ENCODE results near the gene CRLF1.

The CRLF1 gene

GRCh38 chr19:18636183-18636968 lies 29.8 kb upstream of the CRLF1 start:
- DNase-seq: peak; percentile 96

GRCh38 chr19:18635831-18636182 lies 29.2 kb upstream of the CRLF1 start:
- DNase-seq: no peak

- DNase-seq: peak; percentile 2
These were observed 28.2 kb upstream of the CRLF1 start for GRCh38 chr19:18634612-18635297.

GRCh38 chr19:18633321-18633720 lies 26.7 kb upstream of the CRLF1 start:
- no peak for DNase-seq

- DNase-seq: no peak
These were observed 22.8 kb upstream of the CRLF1 start for GRCh38 chr19:18629166-18630088.

DNA sequence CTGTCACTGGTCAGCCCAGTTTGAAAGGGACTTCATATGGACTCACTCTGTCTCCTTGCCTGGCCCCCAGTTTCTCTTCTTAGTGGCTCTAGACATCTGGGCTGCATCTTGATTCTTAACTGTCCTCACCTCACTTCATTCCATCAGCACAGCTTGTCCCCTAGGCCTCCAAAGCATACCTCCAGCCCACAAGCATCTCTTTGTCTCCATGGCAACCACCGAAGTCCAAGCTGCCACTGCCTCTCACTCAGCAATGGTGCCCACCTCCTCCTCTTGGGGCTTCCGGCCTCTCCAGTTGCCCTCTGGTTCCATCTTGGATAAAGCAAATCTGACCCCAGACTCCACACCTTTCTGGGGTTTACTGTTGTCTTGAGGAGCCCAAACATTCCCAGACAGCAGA lies 20.3 kb upstream of the CRLF1 start:
- no peak for DNase-seq

DNA sequence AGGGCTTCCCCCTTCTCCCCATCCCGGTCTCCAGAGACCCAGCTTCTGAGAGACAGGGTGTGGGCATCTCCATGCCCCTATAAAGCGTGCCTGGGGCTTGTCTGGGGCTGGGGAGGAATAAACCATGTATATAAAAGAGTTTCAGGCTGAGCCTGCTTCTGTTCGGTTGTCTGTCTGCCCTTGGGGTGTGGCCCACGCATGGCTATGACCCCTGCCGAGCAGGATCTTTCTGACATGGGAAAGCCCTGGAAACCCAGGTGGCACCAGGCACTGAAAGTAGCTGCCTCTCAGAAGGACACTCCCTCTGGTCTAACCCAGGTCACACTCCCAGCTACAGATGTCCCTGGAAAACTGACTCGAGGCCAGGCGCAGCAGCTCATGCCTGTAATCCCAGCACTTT lies 14.3 kb upstream of the CRLF1 start:
- no peak for DNase-seq

GRCh38 chr19:18620311-18620710 lies 13.7 kb upstream of the CRLF1 start:
- DNase-seq: no peak

GRCh38 chr19:18618236-18618635 lies 11.6 kb upstream of the CRLF1 start:
- DNase-seq: no peak

DNA sequence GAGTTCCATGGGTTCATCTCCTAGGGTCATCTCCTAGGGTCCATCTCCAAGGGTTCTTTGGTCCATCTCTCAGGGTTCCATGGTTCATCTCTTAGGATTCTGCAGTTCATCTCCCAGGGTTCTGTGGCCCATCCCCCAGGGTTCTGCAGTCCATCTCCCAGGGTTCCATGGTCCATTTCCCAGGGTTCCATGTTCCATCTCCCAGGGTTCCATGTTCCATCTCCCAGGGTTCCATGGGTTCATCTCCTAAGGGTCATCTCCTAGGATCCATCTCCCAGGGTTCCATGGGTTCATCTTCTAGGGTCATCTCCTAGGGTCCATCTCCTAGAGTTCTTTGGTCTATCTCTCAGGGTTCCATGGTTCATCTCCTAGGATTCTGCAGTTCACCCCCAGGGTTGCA lies 11.0 kb upstream of the CRLF1 start:
- DNase-seq: no peak

DNA sequence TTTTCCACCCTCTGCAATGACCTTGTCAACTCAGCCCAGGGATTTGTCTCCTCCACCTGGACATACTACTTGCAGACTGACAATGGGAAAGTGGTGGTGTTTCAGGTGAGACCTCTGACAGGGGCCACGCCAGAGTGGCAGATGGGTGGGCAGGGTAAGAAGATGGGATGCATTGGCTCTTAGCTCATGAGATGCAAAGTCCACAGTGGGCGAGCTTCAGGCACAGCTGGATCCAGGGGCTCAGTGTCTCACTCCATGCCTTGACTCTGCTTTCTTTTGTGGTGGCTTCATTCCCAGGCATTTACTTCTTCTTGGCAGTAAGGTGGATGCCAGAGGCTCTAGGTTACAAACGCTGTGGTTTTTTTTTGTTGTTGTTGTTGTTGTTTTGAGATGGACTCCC lies 9.4 kb upstream of the CRLF1 start:
- no peak for DNase-seq

GRCh38 chr19:18613589-18614234 lies 7.1 kb upstream of the CRLF1 start:
- DNase-seq: no peak

GRCh38 chr19:18612772-18613588 lies 6.4 kb upstream of the CRLF1 start, which contains the start of gene TMEM59L:
TSS of gene TMEM59L (plus strand) at chr19:18612870. CDS start at chr19:18612959, 89 bp downstream.
- DNase-seq: peak; percentile 27

DNA sequence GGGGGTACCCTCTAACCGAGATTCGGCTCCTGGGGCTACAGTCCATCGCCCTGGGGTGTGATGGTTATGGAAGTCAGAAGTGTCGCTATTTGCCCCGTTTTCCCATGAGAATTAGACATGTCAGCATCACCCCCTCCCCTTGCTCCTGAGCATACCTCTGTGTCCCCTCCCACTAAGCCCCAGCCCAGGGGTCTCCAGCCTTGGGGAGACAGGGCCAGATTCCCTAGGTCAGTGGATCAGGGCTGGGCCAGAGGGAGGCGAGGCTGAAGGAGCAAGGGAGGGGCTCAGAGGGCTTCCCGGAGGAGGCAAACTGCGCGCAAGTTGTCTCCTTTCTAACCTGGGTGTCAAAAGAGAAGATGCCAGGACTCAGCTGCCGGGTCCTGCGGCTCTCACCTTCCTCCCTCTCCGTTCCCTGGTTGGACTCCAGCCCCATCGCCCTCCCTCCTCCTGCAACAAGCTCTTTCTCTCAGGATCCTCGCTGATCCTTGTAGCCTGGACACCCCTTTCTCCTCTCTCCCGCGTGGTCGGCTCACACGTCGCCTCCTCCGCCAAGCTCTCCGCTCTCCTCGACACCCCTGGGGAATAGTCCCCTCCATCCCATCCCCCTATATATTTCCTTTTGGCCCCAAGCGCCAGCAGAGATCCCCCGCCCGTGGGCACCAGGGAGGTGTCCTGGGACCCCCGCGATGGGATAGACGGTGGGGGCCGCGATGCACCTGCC lies 5.6 kb upstream of the CRLF1 start:
- no peak for DNase-seq

DNA sequence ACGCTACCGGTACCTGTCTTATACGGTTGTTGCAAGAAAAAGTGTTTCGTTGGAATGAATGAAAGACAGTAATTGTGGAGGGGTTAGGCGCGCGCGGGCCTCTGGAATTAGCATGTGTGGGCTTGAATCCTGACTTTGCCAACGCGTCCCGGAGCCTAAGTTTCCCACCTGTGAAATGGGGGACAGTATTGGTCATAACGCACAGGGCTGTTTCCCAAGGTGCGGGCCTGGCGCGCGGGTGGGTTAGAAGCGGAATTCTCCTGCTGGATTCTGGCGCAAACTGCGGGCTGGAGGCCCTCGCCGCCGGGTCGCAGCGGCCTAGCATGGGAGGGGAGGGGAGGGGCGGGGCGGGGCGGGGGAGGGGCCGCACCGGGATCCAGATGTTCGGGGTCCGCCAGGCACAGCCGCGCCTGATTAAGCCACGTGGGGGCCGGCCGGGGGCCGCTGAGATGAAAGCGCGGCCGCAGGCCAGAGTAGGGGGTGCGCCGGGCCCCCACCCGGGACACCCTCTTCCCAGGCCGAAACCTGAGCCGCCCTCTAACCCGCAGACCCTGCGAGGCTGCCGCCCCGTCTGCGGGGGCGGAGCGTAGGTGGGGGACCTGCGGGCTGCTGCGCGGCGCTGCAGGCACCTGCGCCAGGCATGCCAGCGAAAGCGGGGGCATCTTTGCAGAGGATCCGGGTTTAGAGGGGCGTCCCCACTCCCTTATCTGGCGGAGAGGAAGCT lies 4.9 kb upstream of the CRLF1 start:
- no peak for DNase-seq

- DNase-seq: no peak
These were observed 4.1 kb upstream of the CRLF1 start for GRCh38 chr19:18610556-18611326.

- no peak for DNase-seq
These were observed 3.6 kb upstream of the CRLF1 start for GRCh38 chr19:18610245-18610555.

DNA sequence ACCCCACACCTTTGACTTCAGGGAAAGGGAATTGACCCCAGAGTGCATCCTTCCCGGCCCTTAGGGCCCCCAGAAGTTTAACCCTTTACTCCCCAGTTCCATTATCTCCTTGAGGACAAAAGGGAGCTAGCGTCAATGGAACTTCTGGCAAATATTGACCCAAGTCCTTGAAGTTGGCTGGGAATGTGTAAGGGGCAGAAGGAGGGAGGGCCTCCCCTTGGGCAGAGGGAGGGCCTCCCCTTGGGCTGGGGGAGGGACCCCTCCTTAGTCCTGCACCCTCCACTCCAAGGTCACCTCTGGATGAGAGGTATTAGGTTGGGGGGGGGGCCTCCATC lies 3.1 kb upstream of the CRLF1 start:
- DNase-seq: no peak

- no peak for DNase-seq
These were observed 2.5 kb upstream of the CRLF1 start for GRCh38 chr19:18608805-18609716.

Measured in CD4-positive, alpha-beta T cell treated with Interleukin-4 for 4 hours (primary cell).